Activated naive CD4-positive, alpha-beta T cell treated with anti-CD3 and anti-CD28 coated beads, Interleukin-2, amount 10 ng/mL, durations not matched to agents 7 days and 5 days (primary cell): ENCODE data around the gene RHEX.
A peak's percentile ranks its signal among the peaks of the same experiment; 100 is the strongest.

Source experiments
- CTCF ChIA-PET: fragments of 350-600 bp; sonication (Branson Sonifier 250); formaldehyde crosslinking; loops from one replicate; lab custom pipeline; 2021; ENCODE audit warnings: antibody characterized with exemption; lab: Charles Lee
- DNase-seq: peaks from one replicate; pipeline ENCODE4 v3.0.0-alpha.2; 2020
- H3K27ac Mint-ChIP-seq: one replicate; pipeline ENCODE4 v1.8.0; 2021; ENCODE audit warnings: mild to moderate bottlenecking, moderate library complexity, mixed read lengths
- H3K27me3 Mint-ChIP-seq: one replicate; pipeline ENCODE4 v1.8.0; 2021; ENCODE audit warnings: mild to moderate bottlenecking, mixed read lengths
- H3K36me3 Mint-ChIP-seq: one replicate; pipeline ENCODE4 v1.8.0; 2021; ENCODE audit warnings: mixed read lengths
- H3K4me1 Mint-ChIP-seq: one replicate; pipeline ENCODE4 v1.8.0; 2021; ENCODE audit warnings: mixed read lengths
- H3K4me3 Mint-ChIP-seq: one replicate; pipeline ENCODE4 v1.8.0; 2021; ENCODE audit warnings: mild to moderate bottlenecking, moderate library complexity, mixed read lengths
- H3K9me3 Mint-ChIP-seq: one replicate; pipeline ENCODE4 v1.8.0; 2021; ENCODE audit warnings: mixed read lengths

Gene RHEX

DNA sequence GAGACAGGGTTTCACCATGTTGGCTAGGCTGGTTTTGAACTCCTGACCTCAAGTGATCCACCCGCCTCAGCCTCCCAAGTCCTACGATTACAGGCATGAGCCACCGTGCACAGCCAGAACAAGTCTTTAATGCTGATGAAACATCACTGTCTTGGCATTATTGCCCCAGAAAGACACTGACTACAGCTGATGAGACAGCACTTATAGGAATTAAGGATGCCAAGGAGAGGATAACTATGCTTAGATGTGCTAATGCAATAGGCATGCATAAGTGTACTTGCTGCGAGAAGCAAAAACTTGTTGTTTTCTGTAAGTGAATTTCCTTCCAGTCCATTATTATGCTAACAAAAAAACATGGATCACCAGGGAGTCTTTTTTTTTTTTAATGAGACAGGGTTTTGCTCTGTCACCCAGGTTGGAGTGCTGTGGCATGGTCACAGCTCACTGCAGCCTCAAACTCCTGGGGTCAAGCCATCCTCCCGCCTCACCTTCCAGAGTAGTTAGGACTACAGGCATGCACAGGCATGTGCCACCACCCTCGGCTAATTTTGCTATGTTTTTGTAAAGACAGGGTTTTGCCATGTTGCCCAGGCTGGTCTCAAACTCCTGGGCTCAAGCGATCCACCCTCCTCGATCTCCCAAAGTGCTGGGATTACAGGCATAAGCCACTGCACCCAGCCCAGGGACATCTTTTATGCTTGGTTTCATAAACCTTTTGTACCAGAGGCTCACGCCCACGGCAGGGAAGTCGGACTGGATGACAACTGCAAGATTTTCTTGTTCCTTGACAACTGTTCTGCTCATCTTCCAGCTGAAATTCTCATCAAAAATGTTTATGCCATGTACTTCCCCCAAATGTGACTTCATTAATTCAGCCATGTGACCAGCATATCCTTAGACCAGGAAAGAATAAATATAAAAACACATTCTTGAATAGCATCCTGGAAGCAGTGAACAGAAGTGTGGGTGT lies 23.1 kb downstream of the RHEX start:
- Mint-ChIP-seq H3K36me3 (no peaks in the 10 kb centered on the region), H3K27ac (no peak overlapping the region), H3K9me3 (no peaks in the 10 kb centered on the region), H3K27me3 (peaks cover 36% of the 10 kb centered on the region), H3K4me3 (no peak overlapping the region), H3K4me1 (peaks cover 23% of the 10 kb centered on the region)
- CTCF ChIA-PET: no interaction called here
- no peak for DNase-seq

DNA sequence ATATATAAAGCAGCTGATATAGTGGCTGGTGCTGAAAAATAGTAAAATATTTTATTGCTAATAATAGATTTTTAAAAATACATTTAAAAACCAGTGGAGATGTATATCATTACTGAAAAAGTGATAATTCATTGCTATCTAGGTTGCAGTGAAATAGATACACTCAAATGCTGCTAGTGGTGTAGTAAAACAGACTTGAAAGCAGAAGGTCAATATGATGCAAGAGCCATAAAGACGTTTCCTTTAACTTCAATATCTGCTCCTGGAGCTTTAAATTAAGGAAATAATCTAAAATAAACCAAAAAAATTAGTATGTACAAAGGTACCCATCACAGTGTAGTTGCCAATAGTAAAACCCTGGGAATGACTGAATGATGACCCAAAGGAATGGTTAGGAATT lies 26.2 kb downstream of the RHEX start:
- H3K4me3 Mint-ChIP-seq: no peak overlapping the region
- peaks cover 29% of the 10 kb centered on the region for H3K4me1 Mint-ChIP-seq
- CTCF ChIA-PET: no interaction called here
- H3K27me3 Mint-ChIP-seq: peaks cover 18% of the 10 kb centered on the region
- no peaks in the 10 kb centered on the region for H3K36me3 Mint-ChIP-seq
- no peak overlapping the region for H3K27ac Mint-ChIP-seq
- no peak for DNase-seq
- no peaks in the 10 kb centered on the region for H3K9me3 Mint-ChIP-seq

DNA sequence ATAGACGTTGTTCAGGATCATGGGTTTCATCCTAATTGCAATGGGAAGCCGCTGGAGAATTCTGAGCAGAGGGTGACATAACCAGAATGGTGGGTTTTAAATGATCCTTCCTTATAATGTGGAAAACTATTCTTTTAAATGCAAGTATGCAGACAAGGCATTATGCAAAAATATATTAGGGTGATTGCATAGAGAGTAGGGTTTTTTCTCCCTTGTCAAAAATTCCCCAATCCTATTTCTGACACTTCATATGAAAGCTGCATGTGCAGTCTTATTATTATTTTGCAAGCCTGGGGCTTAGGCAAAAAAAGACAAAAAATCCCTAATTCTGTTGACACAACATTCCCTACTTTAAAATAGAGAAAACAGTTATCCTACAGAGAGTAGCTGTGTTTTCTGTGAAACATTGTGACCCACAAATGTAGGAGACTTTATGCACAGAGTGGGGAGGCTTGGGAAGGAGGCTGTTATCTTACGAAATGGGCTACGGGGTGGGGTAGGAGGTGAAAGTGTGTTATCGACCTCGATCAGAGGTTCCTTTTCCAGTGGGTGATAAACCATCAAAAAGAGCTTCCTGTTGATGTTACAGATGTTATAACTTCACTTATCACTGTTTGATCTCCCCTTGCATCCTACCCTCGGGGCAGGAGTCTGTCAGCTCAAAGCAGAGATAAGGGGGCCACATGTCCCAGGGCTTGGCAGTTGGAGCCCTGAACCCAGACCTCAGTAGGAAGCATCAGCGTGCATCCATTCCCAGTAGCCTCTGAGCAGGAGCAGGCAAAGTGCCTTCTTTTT lies 27.2 kb downstream of the RHEX start:
- peak; percentile 28 for DNase-seq
- Mint-ChIP-seq H3K4me1 (peaks cover 29% of the 10 kb centered on the region), H3K4me3 (no peak overlapping the region), H3K36me3 (no peaks in the 10 kb centered on the region), H3K27me3 (peaks cover 25% of the 10 kb centered on the region), H3K27ac (peak overlapping the region; percentile 20), H3K9me3 (no peaks in the 10 kb centered on the region)
- CTCF ChIA-PET: interaction anchor here (0.6 to 1.6 kb wide), 3 partner anchors 26 to 423 kb away, joined by 3 to 6 read pairs (median 4); no protein-coding TSS in a partner anchor

DNA sequence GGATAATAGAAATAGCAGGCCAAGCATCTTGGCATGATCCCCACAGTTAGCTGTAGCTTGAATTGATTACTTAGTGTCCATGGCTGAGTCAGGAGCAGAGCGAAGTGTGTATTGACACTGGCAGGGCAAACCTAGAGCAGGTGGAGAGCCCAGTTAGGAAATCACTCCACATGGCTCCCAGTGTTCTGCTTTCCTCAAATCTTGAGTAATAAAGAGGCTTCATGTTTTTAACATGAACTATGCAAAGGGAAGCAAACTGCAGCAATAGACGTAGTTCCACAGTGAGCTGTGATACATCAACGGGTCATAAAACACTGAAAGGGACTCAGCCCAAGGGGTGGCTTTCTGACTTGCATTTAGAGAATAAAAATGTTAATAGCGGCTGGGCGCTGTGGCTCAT lies 28.9 kb downstream of the RHEX start:
- peaks cover 23% of the 10 kb centered on the region for H3K27me3 Mint-ChIP-seq
- CTCF ChIA-PET: no interaction called here

DNA sequence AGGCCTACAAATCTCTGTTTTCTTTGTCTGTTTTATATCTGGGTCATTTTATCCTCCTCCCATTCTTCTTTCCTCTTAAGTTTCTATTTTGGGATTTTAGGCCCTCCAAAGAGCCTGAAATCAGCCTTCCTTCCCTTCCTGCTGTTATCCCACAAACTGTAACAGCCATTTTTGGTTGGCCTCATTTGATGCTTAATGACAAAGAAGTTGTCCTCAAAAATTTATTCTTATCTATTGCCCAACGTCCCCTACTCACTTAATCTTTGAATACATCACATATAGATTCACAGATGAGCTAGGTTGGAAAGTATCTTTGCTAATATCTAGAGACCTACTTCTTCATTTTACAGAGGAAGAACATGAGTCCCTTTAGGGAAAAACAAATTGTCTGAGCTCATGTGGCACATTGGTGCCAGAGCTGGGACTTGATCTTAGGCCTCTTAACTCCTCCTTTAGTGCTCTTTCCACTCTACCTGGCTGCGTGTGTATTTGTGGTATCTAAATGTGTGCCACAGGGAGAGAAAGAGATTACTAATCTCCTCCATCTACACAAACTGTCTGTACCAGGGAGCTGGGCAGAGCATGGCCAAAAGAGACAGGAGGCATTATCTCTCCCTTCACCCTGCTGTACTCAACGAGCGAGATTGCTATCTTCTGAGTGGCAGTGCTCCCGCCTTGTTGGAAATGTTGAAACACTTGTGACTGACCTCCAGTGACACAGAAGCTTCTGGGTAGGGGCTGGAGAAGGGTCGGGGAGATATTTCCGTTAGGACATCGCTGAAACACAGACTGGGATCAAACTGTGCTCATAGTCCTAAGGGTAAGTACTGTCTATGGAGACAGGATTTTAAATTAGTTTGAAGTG lies 30.1 kb downstream of the RHEX start:
- no peak for DNase-seq
- Mint-ChIP-seq H3K4me1 (peaks cover 26% of the 10 kb centered on the region), H3K36me3 (no peaks in the 10 kb centered on the region), H3K9me3 (no peaks in the 10 kb centered on the region), H3K27ac (no peak overlapping the region), H3K27me3 (peaks cover 28% of the 10 kb centered on the region), H3K4me3 (no peak overlapping the region)
- CTCF ChIA-PET: interaction anchor here (1.4 kb wide), 1 partner anchor 51 kb away, joined by 4 read pairs; no protein-coding TSS in a partner anchor

More for the DNA sequence above, 28.9 kb downstream of the RHEX start:
- no peak for DNase-seq
- no peaks in the 10 kb centered on the region for H3K36me3 Mint-ChIP-seq
- no peaks in the 10 kb centered on the region for H3K9me3 Mint-ChIP-seq
- H3K4me3 Mint-ChIP-seq: no peak overlapping the region
- H3K27ac Mint-ChIP-seq: no peak overlapping the region
- H3K4me1 Mint-ChIP-seq: peaks cover 29% of the 10 kb centered on the region

DNA sequence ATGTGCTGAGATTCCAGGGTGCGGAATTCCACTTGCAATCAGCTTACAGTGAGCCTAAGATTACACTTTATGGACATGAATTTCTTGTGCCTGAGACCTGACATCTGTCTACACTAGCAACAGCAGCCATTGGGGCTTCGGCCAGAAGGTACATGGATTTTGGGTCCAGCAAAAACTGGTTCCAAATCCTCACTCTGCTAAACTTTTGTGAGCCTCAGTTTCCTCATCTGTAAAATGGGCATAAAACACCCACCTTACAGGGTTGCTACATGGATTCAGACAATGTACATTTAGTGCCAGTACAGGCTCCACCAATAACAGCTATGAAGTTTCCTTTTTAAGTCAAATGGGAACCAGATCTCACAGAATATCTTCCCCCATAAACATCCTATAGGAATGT lies 30.8 kb downstream of the RHEX start:
- Mint-ChIP-seq H3K4me3 (no peak overlapping the region), H3K27me3 (peaks cover 33% of the 10 kb centered on the region), H3K36me3 (no peaks in the 10 kb centered on the region), H3K27ac (no peak overlapping the region), H3K4me1 (peaks cover 26% of the 10 kb centered on the region), H3K9me3 (no peaks in the 10 kb centered on the region)
- no peak for DNase-seq
- CTCF ChIA-PET: interaction anchor here (1.4 kb wide), 1 partner anchor 52 kb away, joined by 4 read pairs; no protein-coding TSS in a partner anchor

DNA sequence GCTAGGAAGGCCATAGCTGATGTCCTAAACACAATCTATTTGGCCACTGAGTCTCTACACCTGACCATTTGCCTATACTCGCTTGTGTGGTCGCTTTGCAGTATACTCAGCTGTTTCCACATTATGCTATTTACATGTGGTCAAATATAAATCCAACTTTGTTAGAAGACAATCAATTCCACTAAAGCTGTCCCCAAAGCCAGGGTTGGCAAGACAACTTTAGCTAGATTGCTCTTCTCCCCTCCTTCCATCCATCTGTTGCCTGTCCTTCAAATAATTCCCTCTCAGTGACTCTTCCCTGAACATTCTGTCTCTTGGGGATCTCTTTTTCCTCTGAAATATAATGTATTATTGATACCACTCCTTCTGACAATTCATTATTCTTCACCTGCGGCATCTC lies 34.1 kb downstream of the RHEX start:
- CTCF ChIA-PET: no interaction called here
- H3K9me3 Mint-ChIP-seq: no peaks in the 10 kb centered on the region

DNA sequence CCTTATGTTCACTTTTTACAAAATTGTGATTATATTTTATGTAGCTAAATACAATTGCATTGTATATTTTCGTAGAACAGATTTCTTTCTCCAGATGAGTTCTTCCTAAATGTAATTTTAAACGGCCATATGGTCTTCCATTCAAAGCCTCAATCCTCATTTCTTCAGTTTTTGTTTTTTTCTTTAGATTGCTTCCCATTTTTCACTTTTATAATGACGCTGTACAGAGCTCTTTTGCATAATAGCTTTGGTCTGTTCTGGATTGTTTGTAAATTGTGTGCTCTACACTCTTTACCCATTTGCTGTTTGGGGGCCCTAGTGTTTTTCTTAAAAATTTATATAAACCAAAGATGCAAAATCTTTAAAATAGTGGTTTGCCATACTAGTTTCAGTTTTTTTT lies 36.4 kb downstream of the RHEX start:
- Mint-ChIP-seq H3K27ac (no peak overlapping the region), H3K4me1 (no peaks in the 10 kb centered on the region), H3K27me3 (peaks cover 54% of the 10 kb centered on the region), H3K9me3 (no peaks in the 10 kb centered on the region), H3K4me3 (no peak overlapping the region), H3K36me3 (no peaks in the 10 kb centered on the region)
- DNase-seq: no peak
- CTCF ChIA-PET: no interaction called here

More for the DNA sequence above, 34.1 kb downstream of the RHEX start:
- Mint-ChIP-seq H3K27ac (no peak overlapping the region), H3K4me1 (no peaks in the 10 kb centered on the region), H3K4me3 (no peak overlapping the region), H3K27me3 (peaks cover 44% of the 10 kb centered on the region), H3K36me3 (no peaks in the 10 kb centered on the region)
- no peak for DNase-seq

DNA sequence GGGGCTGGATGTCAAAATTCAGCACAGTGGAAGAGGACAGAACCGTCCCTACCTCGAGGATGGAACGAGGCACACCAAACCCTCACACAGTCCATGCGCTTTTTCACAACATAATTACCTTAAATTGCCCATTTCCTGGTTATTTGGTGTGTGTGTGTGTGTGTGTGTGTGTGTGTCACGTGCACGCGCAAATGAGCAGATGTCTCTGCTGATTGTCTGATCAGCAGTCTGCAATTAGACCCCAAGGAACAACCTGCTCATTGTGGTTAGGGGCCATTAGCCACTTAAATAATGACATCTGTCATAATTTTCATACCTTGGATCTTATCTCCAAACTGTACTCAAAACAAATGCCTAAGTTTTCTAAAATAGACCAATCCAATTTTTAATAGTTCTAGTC lies 41.1 kb downstream of the RHEX start:
- CTCF ChIA-PET: no interaction called here
- H3K27me3 Mint-ChIP-seq: peaks cover 60% of the 10 kb centered on the region
- H3K27ac Mint-ChIP-seq: no peak overlapping the region
- H3K4me1 Mint-ChIP-seq: no peaks in the 10 kb centered on the region
- no peaks in the 10 kb centered on the region for H3K36me3 Mint-ChIP-seq
- no peak for DNase-seq
- H3K4me3 Mint-ChIP-seq: no peak overlapping the region
- no peaks in the 10 kb centered on the region for H3K9me3 Mint-ChIP-seq

DNA sequence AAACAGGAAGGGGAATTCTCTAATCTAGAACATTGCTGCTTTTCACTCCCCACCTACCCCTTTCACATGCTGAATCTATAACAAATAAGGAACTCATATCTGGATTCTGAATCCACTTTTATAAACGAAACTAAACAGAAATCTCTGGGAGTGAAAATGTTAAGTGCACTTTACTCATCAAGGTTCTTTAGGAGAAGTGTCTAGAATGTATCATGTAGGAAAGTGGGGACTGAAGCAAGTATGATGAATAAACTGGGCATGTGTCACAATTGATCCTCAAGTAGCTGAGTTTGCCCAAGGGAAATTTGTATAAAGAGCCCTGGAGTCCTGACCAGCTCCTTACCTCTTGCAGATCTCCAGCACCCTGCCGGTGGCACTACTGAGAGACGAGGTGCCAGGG lies 44.4 kb downstream of the RHEX start:
- no peak overlapping the region for H3K4me3 Mint-ChIP-seq
- CTCF ChIA-PET: interaction anchor here (0.6 to 1.2 kb wide), 4 partner anchors 9 to 293 kb away, joined by 3 read pairs; no protein-coding TSS in a partner anchor

DNA sequence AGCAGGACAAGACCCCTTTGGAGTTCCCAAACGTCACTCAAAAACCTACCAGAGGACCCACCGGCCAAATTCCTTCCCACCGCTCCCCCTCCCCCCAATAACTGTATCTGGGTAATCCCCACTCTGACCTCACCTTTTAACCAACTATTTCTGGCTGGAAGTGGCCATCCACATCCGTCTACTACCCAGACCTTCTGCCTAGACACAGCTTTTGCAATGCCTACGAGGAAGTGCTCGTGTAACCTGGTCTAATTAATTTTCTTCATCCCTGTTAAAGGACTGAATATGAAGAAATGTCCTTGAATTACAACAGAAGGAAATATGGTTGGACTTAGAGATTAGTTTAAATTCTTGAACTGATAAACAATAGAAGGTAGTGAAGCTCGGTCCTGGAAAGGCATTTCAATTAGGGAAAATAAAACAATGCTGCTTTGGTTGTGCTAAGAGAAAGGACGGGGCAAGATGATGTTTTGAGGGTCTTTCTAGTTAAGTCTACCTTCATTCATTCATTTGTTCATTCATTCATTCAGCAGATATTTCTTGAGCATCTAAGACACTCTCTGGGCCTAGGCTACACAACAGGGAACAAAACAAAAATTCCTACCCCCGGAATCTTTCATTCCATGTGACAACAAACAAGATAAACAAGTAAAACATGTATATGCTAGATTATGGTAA lies 45.4 kb downstream of the RHEX start:
- DNase-seq: no peak
- H3K4me1 Mint-ChIP-seq: no peaks in the 10 kb centered on the region
- no peak overlapping the region for H3K27ac Mint-ChIP-seq
- no peak overlapping the region for H3K4me3 Mint-ChIP-seq
- CTCF ChIA-PET: interaction anchor here (0.9 to 1.2 kb wide), 4 partner anchors 8 to 121 kb away, joined by 3 read pairs; no protein-coding TSS in a partner anchor
- no peaks in the 10 kb centered on the region for H3K9me3 Mint-ChIP-seq
- peaks cover 81% of the 10 kb centered on the region for H3K27me3 Mint-ChIP-seq
- no peaks in the 10 kb centered on the region for H3K36me3 Mint-ChIP-seq

More for the DNA sequence above, 44.4 kb downstream of the RHEX start:
- no peaks in the 10 kb centered on the region for H3K9me3 Mint-ChIP-seq
- H3K36me3 Mint-ChIP-seq: no peaks in the 10 kb centered on the region
- H3K27me3 Mint-ChIP-seq: peaks cover 82% of the 10 kb centered on the region
- H3K4me1 Mint-ChIP-seq: no peaks in the 10 kb centered on the region
- no peak overlapping the region for H3K27ac Mint-ChIP-seq
- DNase-seq: no peak

DNA sequence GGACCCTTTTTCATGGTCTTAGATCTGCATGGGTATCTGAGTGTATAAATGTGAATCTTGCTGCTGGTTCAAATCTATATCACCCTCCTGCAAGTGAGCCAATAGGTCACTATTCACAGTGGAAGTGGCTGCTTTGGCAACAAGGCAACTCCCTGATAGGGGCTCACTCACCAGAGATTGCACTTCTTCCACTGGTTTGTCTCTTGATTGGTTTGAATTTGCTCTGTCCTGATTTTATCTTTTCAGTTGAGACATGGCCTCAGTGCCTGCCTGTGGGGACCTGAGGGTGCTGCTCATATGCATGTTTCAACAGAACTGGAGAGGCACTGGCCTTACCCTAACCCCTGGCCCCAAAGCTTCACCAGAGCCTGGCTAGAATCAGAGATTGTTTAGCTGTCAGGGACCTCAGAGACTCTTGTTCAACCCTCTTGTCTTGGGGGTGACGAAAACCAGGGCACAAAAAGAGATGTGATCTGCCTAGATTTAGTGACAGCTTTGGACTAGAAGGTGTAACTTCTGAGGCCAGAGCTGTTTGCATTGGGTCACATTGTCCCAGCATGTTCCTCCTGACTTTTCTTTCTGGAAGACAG lies 47.3 kb downstream of the RHEX start:
- no peaks in the 10 kb centered on the region for H3K36me3 Mint-ChIP-seq
- no peaks in the 10 kb centered on the region for H3K4me1 Mint-ChIP-seq
- no peaks in the 10 kb centered on the region for H3K9me3 Mint-ChIP-seq
- no peak overlapping the region for H3K4me3 Mint-ChIP-seq
- CTCF ChIA-PET: interaction anchor here (1.6 to 2.8 kb wide), 2 partner anchors 70 to 123 kb away, joined by 7 to 10 read pairs; no protein-coding TSS in a partner anchor
- H3K27ac Mint-ChIP-seq: no peak overlapping the region
- DNase-seq: no peak
- peaks cover 76% of the 10 kb centered on the region for H3K27me3 Mint-ChIP-seq
